Renal pelvis (tissue), 12 donors: Measurements from ENCODE around the gene LSM8. TPM values are rescaled to one million over a fixed set of nuclear protein-coding genes. Genes with fewer than 3 reads are reported as not detected.
"Not testable (repeated sequence)": the region's sequence is repeated elsewhere in the genome, so short reads cannot be mapped to it uniquely, and the experiment has no call there.

Source experiments
- DNase-seq: peaks from one replicate; pipeline ENCODE4 v3.0.0-alpha.2; 2013
- long read RNA-seq, 16 experiments: transcript quantifications; one replicate each; lab custom pipeline, GENCODE V29; 2026
- polyA plus RNA-seq, 3 donors: library from polyadenylated mRNA; unstranded; fragments of 120-200 nt; gene quantifications; one replicate each; pipeline ENCODE4 v1.2.1, GENCODE V29; 2013; ENCODE audit not compliant: insufficient read length in 3 of 3

Gene LSM8
- 10 to 100 TPM; 54.5 to 71.5 (median 57.0) TPM for polyA plus RNA-seq
- long read RNA-seq, donor 1, full-length matches to known transcripts = 43 of 43 reads
- long read RNA-seq, donor 1, partial matches to known transcripts = 0 of 43 reads
- long read RNA-seq, donor 1, other reads (novel, unspliced or antisense) = 0 of 43 reads
- long read RNA-seq, donor 2, full-length matches to known transcripts = 66 of 66 reads
- long read RNA-seq, donor 2, partial matches to known transcripts = 0 of 66 reads
- long read RNA-seq, donor 2, other reads (novel, unspliced or antisense) = 0 of 66 reads
- long read RNA-seq, donor 3, transcript LSM8-201 (4 exons, 1,305 nt) = major isoform, 36 of 40 reads
- long read RNA-seq, donor 3, partial matches to known transcripts = 0 of 40 reads
- long read RNA-seq, donor 3, other reads (novel, unspliced or antisense) = 0 of 40 reads
- long read RNA-seq, donor 4, transcript LSM8-203 (3 exons, 1,920 nt) = minor isoform, 6 of 55 reads
- long read RNA-seq, donor 4, transcript LSM8-201 (4 exons, 1,305 nt) = major isoform, 49 of 55 reads
- long read RNA-seq, donor 4, partial matches to known transcripts = 0 of 55 reads
- long read RNA-seq, donor 4, other reads (novel, unspliced or antisense) = 0 of 55 reads
- long read RNA-seq, donor 5, transcript LSM8-201 (4 exons, 1,305 nt) = major isoform, 34 of 35 reads
- long read RNA-seq, donor 5, partial matches to known transcripts = 0 of 35 reads
- long read RNA-seq, donor 5, other reads (novel, unspliced or antisense) = 0 of 35 reads
- long read RNA-seq, donor 6, full-length matches to known transcripts = 40 of 40 reads
- long read RNA-seq, donor 6, partial matches to known transcripts = 0 of 40 reads
- long read RNA-seq, donor 6, other reads (novel, unspliced or antisense) = 0 of 40 reads
- long read RNA-seq, donor 7, full-length matches to known transcripts = 50 of 65 reads
- long read RNA-seq, donor 7, partial matches to known transcripts = 10 of 65 reads
- long read RNA-seq, donor 7, other reads (novel, unspliced or antisense) = 5 of 65 reads
- long read RNA-seq, donor 8, transcript LSM8-201 (4 exons, 1,305 nt) = major isoform, 19 of 22 reads
- long read RNA-seq, donor 8, partial matches to known transcripts = 0 of 22 reads
- long read RNA-seq, donor 8, other reads (novel, unspliced or antisense) = 0 of 22 reads
- long read RNA-seq, donor 9, full-length matches to known transcripts = 51 of 64 reads
- long read RNA-seq, donor 9, partial matches to known transcripts = 13 of 64 reads
- long read RNA-seq, donor 9, other reads (novel, unspliced or antisense) = 0 of 64 reads
- long read RNA-seq, donor 10, full-length matches to known transcripts = 36 of 43 reads
- long read RNA-seq, donor 10, partial matches to known transcripts = 7 of 43 reads
- long read RNA-seq, donor 10, other reads (novel, unspliced or antisense) = 0 of 43 reads
- long read RNA-seq, donor 11, full-length matches to known transcripts = 28 of 28 reads
- long read RNA-seq, donor 11, partial matches to known transcripts = 0 of 28 reads
- long read RNA-seq, donor 11, other reads (novel, unspliced or antisense) = 0 of 28 reads
- long read RNA-seq, donor 12, full-length matches to known transcripts = 80 of 91 reads
- long read RNA-seq, donor 12, partial matches to known transcripts = 5 of 91 reads
- long read RNA-seq, donor 12, other reads (novel, unspliced or antisense) = 6 of 91 reads
- long read RNA-seq, donor 13, full-length matches to known transcripts = 36 of 36 reads
- long read RNA-seq, donor 13, partial matches to known transcripts = 0 of 36 reads
- long read RNA-seq, donor 13, other reads (novel, unspliced or antisense) = 0 of 36 reads
- long read RNA-seq, donor 14, full-length matches to known transcripts = 78 of 78 reads
- long read RNA-seq, donor 14, partial matches to known transcripts = 0 of 78 reads
- long read RNA-seq, donor 14, other reads (novel, unspliced or antisense) = 0 of 78 reads
- long read RNA-seq, donor 15, full-length matches to known transcripts = 49 of 49 reads
- long read RNA-seq, donor 15, partial matches to known transcripts = 0 of 49 reads
- long read RNA-seq, donor 15, other reads (novel, unspliced or antisense) = 0 of 49 reads
- long read RNA-seq, donor 16, transcript LSM8-201 (4 exons, 1,305 nt) = major isoform, 46 of 48 reads
- long read RNA-seq, donor 16, partial matches to known transcripts = 0 of 48 reads
- long read RNA-seq, donor 16, other reads (novel, unspliced or antisense) = 0 of 48 reads

DNA sequence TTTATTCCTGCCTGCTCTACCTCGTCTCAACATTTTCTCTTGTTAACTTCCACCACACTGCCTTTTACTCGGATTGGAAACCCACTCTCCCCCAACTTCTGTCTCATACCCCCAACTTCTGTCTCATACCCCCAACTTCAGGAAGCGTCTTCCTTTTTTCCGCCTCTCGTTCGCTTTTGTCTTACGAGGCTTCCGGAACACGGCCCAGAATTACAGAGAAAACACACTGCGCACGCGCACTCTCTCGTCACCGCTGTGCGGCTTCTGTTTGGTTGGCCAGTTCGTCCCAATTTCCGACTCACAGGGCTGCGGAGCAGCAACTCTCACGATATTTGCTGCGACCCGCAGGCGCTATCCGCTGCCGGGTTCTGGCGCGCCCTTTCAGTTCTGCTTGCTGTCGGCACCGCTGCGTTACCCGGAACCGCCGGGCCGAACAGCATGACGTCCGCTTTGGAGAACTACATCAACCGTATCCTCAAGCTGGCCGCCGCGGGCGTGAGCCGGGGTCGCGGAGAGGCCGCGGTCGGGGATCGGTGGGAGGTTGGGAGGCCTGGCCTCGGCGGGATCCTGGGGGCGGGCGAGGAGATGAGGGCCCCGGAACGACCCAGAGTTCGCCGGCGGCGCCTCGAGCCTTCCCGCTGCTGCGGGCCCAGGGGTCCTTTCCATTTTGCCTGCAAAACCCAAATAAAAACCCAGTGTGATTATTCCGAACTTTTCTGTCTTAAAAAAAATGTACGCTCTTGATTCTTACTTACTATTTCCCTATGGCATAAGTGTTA lies at the start of gene LSM8:
TSS of gene LSM8 (plus strand) at position 379 of the 779 bp plus-strand sequence. CDS start at position 439, 60 bp downstream.
- peak; percentile 99 for DNase-seq

DNA sequence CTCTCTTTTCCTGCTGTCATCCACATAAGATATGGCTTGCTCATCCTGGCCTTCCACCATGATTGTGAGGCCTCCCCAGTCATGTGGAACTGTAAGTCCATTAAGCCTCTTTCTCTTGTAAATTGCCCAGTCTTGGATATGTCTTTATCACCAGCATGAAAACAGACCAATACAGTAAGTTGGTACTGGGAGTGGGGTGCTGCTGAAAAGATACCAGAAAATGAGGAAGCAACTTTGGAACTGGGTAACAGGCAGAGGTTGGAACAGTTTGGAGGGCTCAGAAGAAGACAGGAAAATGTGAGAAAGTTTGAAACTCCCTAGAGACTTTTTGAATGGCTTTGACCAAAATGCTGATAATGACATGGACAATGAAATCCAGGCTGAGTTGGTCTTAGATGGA lies 49.5 kb upstream of the LSM8 start:
- DNase-seq = not testable (repeated sequence)

DNA sequence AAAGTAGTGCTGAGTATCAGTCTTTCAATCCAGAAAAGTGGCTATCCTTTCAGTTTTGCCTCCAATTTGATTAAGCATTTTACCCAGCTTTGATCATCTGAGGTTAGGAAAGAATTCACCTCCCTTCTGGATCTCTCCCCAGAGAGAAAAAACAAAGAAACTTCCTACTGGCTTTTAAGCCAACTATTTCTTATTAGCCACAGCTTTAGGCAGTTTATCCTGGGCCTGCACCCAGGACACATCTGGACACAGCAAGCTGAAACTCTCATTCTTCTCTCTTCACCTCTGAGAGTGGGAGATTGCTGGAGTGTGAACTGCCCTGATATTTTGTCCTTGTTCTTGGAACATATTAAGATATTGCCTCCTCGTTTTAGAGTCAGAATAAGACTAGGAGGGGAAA lies 43.5 kb upstream of the LSM8 start:
- DNase-seq = no peak

DNA sequence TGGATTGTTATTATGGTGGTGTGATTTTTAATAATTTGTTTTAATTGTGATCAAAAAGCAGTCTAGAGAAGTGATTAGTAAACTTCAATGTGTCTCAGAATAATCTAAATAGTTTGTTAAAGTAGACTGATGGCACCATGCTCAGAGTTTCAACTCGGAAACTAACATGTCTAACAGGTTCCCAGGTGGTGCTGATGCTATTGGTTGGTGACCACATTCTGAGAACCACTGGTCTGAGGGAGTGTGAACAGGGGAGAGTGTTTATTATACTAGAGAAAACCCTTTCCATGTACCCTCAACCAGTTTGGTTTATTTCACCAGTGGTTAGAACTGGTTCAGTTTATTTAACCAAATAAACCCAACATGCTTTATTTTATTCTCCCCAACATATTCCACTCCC lies 42.0 kb upstream of the LSM8 start:
- no peak for DNase-seq

- no peak for DNase-seq
Observed at GRCh38 chr7:118148930-118149329, 35.0 kb upstream of the LSM8 start.

DNA sequence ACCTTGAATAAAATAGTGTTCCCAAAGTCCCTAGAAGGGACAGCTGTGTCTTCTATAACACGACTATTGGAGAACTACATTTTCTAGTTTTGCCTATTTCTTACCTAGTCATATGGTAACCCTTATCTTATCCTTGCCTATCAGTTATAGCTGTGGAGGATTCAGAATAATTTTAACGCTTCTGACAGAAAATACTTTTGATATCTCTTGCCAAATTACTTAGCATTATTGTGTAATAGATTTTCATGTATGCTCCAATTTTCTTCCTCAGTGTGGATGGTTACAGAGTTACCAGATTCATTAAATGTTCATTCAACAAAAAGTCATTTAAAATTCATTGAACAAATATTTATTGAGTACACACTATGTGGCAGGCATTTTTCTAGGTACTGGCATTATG lies 34.6 kb upstream of the LSM8 start:
- no peak for DNase-seq

- DNase-seq = no peak
Observed at GRCh38 chr7:118151671-118152070, 32.3 kb upstream of the LSM8 start.

GRCh38 chr7:118152149-118152548 lies 31.8 kb upstream of the LSM8 start:
- DNase-seq = no peak

- DNase-seq = no peak
Observed at GRCh38 chr7:118152654-118153053, 31.3 kb upstream of the LSM8 start.

DNA sequence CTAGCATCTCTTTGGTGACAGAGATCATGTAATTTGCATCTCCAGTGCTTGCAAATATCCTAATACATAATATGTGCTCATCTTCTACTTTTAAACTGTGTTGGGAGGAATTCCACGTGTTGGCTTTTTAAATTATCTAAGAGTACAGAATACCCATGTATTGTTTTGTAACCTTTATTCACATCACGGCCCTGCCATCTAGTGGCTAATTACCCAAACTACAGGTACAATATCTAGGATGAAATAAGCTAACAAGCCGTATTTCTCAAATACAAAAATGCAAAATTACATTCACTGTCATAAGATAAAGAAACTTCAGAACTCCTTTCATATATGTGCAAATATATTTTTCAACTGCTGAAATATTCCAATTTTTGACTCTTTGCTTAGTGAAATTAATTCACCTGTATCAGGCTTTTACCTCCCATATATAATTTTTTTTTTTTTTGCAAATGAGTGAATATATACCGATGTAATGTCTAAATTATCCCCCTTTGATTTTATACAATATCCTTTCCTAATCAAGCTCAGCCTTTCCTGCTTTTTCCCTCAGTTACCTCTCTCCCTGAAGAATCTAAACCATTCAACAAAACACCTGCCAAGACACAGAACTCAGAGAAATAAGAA lies 30.3 kb upstream of the LSM8 start:
- DNase-seq = peak; percentile 5

DNA sequence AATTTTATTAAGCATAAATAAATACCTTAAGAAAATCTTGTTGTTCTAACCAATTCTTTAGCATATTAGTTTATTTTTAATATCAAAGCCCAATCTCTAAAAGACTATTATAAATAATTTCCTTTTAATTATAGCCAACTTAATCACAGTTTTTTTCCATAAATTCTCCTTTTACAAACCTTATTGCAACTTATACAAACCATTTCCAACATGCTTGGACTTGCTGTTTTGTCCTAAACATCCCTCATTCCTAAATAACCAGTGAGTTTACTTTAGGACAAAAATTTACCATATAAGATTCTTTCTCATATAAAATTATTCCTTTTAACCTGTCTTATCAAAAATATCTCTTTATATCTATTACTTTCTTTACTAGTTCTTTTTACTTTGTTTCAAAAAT lies 25.2 kb upstream of the LSM8 start:
- peak; percentile 5 for DNase-seq

DNA sequence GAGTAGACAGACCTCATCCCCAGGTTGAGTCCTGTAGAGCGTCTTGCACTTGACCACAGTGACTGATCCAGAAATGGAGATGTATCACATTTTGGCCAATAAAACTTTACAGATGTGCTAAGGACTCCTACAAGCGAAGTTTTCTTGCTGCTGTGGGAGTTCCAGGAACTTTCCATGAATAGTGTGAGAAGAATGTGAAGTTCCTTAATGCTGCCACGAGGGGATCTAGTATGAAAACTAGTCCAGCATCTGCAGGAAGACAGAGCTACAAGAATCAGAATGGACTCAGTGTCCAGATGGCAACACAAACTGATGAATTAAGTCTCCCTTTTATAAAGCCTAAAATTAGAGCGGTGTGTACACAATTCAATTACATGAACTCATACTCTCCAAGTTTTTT lies 14.8 kb upstream of the LSM8 start:
- no peak for DNase-seq

GRCh38 chr7:118175740-118176139 lies 8.2 kb upstream of the LSM8 start:
- DNase-seq = no peak

DNA sequence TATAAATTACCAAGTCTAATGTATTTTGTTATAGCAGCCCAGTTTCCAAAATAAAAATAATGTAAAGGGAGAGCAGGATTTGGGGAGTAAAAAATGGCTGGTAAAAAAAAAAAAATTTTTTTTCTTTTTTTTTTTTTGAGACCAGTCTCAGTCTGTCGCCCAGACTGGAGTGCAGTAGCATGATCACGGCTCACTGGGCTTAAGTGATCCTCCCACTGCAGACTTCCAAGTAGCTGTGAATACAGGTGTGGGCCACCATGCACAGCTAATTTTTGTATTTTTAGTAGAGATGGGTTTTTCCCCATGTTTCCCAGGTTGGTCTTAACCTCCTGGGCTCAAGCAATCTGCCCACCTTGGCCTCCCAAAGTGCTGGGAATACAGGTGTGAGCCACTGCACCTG lies 4.8 kb upstream of the LSM8 start:
- DNase-seq = no peak

DNA sequence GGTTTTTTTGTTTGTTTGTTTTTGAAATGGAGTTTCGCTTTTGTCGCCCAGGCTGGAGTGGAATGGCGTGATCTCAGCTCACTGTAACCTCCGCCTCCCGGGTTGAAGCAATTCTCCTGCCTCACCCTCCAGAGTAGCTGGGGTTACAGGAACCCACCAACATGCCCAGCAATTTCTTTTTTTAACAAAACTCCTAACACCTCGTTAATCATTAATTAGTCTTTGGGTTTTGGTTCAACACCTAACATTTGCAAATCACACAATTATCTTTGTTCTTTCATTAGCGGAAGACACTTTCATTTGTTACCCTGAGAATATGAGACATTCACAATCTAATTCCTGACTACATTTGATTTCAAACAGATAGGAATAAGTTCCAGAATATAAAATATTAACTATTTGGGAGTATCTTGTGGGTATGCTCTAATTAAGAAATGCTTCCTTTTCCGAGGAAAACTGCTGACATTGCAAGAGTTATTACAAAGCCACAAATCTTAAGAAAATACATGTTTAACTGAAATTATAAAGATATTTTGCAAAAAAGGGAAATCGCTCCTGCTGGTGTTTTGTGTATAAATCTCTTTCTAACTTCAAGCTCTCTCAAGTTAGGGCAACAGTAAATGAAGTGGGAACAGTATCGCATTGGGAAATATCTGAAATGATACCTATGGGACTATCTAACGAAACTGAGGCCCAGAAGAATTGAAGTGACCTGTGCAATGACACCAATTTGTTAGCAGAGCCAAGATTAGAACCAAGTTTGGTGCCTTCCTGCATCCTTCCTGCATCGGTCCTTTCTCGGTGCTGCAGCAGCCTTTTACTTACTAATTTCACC lies 1.2 kb upstream of the LSM8 start:
- peak; percentile 16 for DNase-seq

- DNase-seq = no peak
Observed at GRCh38 chr7:118183428-118183785, 557 bp upstream of the LSM8 start.

DNA sequence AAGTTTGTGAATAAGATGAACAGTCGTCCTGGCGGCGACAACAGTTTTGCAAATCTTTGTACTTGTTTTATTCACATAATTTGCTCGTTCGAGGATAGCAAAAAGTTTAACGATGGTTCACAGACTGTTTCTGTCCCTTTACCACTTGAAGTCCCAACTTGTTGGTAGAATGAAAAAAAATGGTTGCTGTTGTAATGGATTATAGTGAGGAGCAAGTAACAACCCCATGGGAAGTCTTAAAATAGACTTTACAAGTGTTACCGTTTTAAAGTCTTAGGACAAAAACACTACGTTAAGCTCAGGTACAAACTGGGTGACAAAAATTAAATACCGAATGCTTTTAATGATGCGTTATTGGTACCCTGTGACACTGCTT lies 589 bp downstream of the LSM8 start:
- peak; percentile 15 for DNase-seq
